Head of caudate nucleus (tissue), 42 donors: Measurements from ENCODE around the gene RALB.
A peak's percentile ranks its signal among the peaks of the same experiment; 100 is the strongest.

Source experiments
- DNase-seq, 42 donors: peaks; one replicate each; pipeline versions ENCODE4 v3.0.0 to v3.0.0-alpha.2; 2020 to 2021; ENCODE audit warnings: mixed read lengths in 7 of 42
- intact Hi-C: fragments of 100-400 bp; cut with DNase I; formaldehyde crosslinking; loops from one replicate; pipeline ENCODE4 v1.15.0; 2022

The RALB gene

DNA sequence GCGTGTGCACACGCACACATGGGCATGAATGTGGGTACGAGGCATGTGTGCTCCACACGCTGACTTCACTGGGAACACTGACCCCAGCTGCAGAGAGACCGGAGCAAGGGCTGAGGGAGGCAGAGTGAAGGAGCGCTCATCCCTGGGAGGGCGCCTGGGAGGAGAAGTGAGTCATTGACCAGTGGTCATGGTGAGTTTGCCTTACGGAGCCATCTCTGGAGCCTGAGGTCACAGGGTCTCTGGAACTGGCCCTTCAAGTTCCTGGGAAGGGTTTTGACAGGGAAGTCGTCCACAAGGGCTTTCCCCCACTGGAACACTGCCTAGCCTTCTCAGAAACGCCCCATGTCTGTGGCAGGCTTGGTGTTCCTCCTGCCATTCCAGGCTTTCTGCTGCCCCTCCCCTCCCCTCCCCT, 15.2 kb upstream of the RALB start:
- no peak for DNase-seq
- intact Hi-C loops, result no loop called here

- no peak for DNase-seq
- intact Hi-C loops, result no loop called here
These were observed 13.7 kb upstream of the RALB start for GRCh38 chr2:120238728-120239487.

DNA sequence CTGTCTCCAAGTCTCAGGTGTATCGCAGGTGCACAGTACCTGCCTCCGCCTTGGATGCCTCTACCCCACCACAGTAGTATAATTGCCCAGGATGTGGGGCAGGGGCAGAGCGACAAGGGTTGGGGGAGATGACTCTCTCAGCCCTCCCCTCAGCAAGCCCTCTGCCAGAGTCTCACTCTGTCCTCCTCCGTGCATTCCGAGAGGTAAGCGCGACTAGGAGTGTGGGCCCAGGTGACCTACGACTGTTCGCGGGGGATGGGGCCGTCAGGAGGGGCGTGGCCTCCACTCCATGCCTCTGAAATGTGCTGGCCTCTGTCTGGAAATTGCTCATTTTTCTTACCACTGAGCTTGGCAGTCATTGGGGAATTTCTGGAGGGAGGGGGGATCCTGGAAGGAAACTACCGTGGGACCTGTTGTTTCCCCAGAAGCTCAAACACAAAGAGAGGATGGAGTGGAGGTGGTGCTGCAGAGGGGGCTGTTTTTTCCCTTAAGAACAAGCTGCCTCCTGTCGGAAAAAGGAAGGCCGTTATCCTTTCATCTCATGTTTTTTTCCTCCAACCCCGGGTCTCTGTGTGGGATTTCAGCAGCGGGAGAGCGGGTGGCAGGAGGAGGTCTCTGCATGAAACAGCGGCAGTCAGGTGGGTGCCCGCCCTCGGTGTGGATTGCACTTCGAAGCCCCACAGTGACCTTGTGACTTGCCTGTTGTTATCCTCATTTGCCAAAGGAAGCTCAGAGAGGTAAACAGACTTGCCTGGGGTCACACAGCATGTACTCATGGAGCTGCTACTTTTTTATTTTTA, 13.0 kb upstream of the RALB start:
- DNase-seq, result no peak
- intact Hi-C loops, result no loop called here

GRCh38 chr2:120240901-120241429, 11.7 kb upstream of the RALB start:
- no peak for DNase-seq
- intact Hi-C loops, result no loop called here

- intact Hi-C loops, result no loop called here
- no peak for DNase-seq
These were observed 11.0 kb upstream of the RALB start for GRCh38 chr2:120241684-120242083.

GRCh38 chr2:120243211-120243610, 9.4 kb upstream of the RALB start:
- no peak for DNase-seq
- intact Hi-C loops, result no loop called here

DNA sequence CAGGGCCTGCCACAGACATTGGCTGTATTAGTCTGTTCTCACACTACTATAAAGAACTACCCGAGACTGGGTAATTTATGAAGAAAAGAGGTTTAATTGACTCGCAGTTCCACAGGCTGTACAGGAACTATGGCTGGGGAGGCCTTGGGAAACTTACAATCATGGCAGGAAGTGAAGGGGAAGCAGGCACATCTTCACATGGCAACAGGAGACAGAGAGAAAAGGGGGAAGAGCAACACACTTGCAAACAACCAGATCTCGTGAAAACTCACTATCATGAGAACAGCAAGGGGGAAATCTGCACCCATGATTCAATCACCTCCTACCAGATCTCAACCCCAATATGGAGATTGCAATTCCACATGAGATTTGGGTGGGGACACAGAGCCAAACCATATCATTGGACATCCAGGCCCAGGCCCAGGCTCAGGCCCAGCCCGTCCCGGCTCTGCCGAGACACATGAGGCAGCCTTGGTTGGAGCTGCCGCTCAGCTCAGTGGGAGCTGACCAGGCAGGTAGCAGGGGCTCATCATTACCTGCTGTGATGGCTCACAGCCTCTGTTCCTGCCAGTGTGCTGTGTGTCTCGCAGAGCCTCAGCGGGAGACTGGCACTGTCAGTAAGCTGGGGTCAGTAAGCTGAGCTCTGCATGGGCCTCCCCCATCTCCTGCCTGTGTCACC, 8.6 kb upstream of the RALB start:
- no peak for DNase-seq
- intact Hi-C loops, result no loop called here

GRCh38 chr2:120244656-120245519, 7.8 kb upstream of the RALB start:
- intact Hi-C loops, result no loop called here
- DNase-seq, result no peak

- intact Hi-C loops, result no loop called here
- DNase-seq, result no peak
These were observed 6.9 kb upstream of the RALB start for GRCh38 chr2:120245520-120246332.

GRCh38 chr2:120246546-120247300, 5.9 kb upstream of the RALB start:
- DNase-seq, result peak in 2 of 42 donors; percentile 16 to 44
- intact Hi-C loops, result no loop called here

GRCh38 chr2:120247851-120248250, 4.8 kb upstream of the RALB start:
- intact Hi-C loops, result no loop called here
- DNase-seq, result no peak

GRCh38 chr2:120250640-120251039, 2.0 kb upstream of the RALB start:
- intact Hi-C loops, result no loop called here

DNA sequence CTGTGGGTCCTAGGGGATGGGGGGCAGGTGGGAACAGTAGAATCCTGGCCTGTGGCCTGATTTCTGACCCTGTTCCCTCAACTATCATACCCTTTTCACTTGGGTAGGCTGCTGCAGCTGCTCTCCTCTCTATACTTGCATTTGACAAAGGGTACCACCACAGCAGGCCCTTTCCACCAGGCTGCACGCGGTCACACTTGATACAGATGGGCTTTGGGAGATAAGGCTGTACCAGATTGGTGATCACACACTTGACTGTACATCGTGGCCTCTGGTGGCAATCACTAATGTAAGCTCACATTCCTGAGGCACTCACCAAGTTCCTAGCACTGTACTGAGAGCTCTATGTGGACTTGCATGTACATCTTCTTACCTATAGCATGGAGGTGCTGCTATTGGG, 1.6 kb upstream of the RALB start:
- intact Hi-C loops, result no loop called here
- no peak for DNase-seq

More at GRCh38 chr2:120250640-120251039, 2.0 kb upstream of the RALB start:
- DNase-seq, result no peak

DNA sequence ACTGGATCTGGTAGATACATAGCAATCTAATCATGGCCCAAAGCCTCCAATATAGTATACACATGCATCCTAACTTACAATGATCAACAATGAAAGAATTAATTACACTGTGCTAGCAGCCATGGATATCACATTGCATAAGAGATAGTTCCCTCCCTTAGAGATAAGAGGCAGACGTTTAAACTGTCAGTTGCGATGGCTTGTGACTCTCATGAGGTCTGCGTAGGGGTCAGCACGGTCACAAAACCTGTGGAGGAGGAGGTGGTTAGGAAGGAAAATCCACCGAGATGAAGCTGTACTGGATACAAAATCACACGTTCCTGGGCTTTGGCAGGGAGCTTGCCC, 800 bp upstream of the RALB start:
- DNase-seq, result no peak

GRCh38 chr2:120253021-120253882, 600 bp downstream of the RALB start:
- intact Hi-C loops, result no loop called here
- DNase-seq, result peak; percentile 65 to 91 (median 82)

More for the DNA sequence above, 800 bp upstream of the RALB start:
- intact Hi-C loops, result loop anchor here (1.0 kb wide), 1 partner anchor 29 kb away; the partner anchor contains the start of gene TMEM185B

DNA sequence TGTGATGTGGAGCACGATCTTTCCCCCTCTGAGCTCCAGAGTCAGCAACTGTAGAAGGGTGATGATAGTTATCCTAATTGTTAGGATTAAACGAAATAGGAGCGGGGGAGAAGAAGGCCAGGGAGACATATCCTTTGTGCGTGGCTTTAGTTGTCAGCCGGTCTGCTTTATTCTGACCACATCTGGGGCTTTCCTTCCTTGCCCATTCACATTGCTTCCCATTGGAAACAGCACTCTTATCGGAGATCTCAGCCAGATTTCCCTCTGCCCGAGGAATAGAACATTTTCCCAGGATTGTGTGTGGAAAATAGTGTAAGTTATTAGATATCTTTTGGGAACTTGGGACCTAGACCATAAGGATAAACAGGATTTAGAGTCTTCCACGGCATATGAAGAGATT, 1.5 kb downstream of the RALB start:
- intact Hi-C loops, result no loop called here
- DNase-seq, result no peak
